Loucy (cell line): ENCODE data around the gene MFAP1.
A peak's percentile ranks its signal among the peaks of the same experiment; 100 is the strongest.

Experiments used
- H2AFZ ChIP-seq: fragments of 200-600 bp; sonication (generic); 2 replicates; pipeline ENCODE4 v1.6.0; 2016; ENCODE audit warnings: antibody characterized with exemption, mild to moderate bottlenecking, low read length, moderate library complexity
- H3F3A ChIP-seq: fragments of 200-600 bp; 2 replicates; pipeline ENCODE4 v1.6.0; 2016; ENCODE audit warnings: antibody characterized with exemption, low read depth, mild to moderate bottlenecking
- H3K27me3 ChIP-seq: fragments of 200-600 bp; sonication (generic); 2 replicates; pipeline ENCODE4 v1.6.1; 2014; ENCODE audit warnings: low read length, mild to moderate bottlenecking; ENCODE audit not compliant: insufficient read depth, poor library complexity, severe bottlenecking
- H3K36me3 ChIP-seq: fragments of 200-600 bp; sonication (generic); 2 replicates; pipeline ENCODE4 v1.6.1; 2016; ENCODE audit warnings: low read length; ENCODE audit not compliant: insufficient read depth
- H3K4me1 ChIP-seq: fragments of 200-600 bp; sonication (generic); 2 replicates; pipeline ENCODE4 v1.5.1; 2014; ENCODE audit warnings: low read length, mild to moderate bottlenecking; ENCODE audit not compliant: insufficient read depth, poor library complexity, severe bottlenecking
- H3K4me2 ChIP-seq: fragments of 200-600 bp; sonication (generic); 2 replicates; pipeline ENCODE4 v1.6.0; 2014; ENCODE audit warnings: antibody characterized with exemption, low read length, low read depth, mild to moderate bottlenecking; ENCODE audit not compliant: poor library complexity, severe bottlenecking
- H3K4me3 ChIP-seq: fragments of 200-600 bp; sonication (generic); 2 replicates; pipeline ENCODE4 v1.5.1; 2014; ENCODE audit warnings: low read length, mild to moderate bottlenecking, mixed read lengths; ENCODE audit not compliant: poor library complexity, severe bottlenecking
- H3K79me2 ChIP-seq: fragments of 200-600 bp; sonication (generic); 2 replicates; pipeline ENCODE4 v1.6.1; 2014; ENCODE audit warnings: low read length; ENCODE audit not compliant: insufficient read depth
- H3K9ac ChIP-seq: fragments of 200-600 bp; sonication (generic); 2 replicates; pipeline ENCODE4 v1.6.0; 2014; ENCODE audit warnings: mild to moderate bottlenecking, low read depth, low read length, moderate library complexity; ENCODE audit not compliant: poor library complexity, severe bottlenecking
- H3K9me2 ChIP-seq: fragments of 200-600 bp; sonication (generic); replicated peaks from 2 replicates; pipeline ENCODE4 v1.6.1; 2016; ENCODE audit warnings: low read depth, low read length, mixed read lengths
- H3K9me3 ChIP-seq: fragments of 200-600 bp; sonication (generic); 2 replicates; pipeline ENCODE4 v1.6.1; 2014; ENCODE audit warnings: mild to moderate bottlenecking, antibody characterized with exemption, low read length, low read depth; ENCODE audit not compliant: insufficient read depth
- H4K20me1 ChIP-seq: fragments of 200-600 bp; sonication (generic); 2 replicates; pipeline ENCODE4 v1.6.0; 2014; ENCODE audit warnings: antibody characterized with exemption, low read length, mild to moderate bottlenecking; ENCODE audit not compliant: insufficient read depth, poor library complexity, severe bottlenecking
- CTCF ChIP-seq: fragments of 200-600 bp; sonication (generic); conservative IDR thresholded peaks from 2 replicates; pipeline ENCODE4 v1.5.1; 2014; ENCODE audit warnings: mild to moderate bottlenecking, antibody characterized with exemption, low read length
- EZH2phosphoT487 ChIP-seq: fragments of 200-600 bp; IDR thresholded peaks from 2 replicates; pipeline ENCODE4 v1.6.1; 2018; ENCODE audit warnings: antibody characterized with exemption, mild to moderate bottlenecking, moderate library complexity, borderline replicate concordance

MFAP1 gene, protein sequence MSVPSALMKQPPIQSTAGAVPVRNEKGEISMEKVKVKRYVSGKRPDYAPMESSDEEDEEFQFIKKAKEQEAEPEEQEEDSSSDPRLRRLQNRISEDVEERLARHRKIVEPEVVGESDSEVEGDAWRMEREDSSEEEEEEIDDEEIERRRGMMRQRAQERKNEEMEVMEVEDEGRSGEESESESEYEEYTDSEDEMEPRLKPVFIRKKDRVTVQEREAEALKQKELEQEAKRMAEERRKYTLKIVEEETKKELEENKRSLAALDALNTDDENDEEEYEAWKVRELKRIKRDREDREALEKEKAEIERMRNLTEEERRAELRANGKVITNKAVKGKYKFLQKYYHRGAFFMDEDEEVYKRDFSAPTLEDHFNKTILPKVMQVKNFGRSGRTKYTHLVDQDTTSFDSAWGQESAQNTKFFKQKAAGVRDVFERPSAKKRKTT

GRCh38 chr15:43824302-43825246, at the start of gene MFAP1:
MFAP1 (minus strand) TSS chr15:43824690; CDS start chr15:43824569, 121 bp downstream.
- H3K9me2 ChIP-seq = no peaks in the 10 kb centered on the region
- no peaks in the 10 kb centered on the region for H3K9me3 ChIP-seq
- no peaks in the 10 kb centered on the region for H3F3A ChIP-seq
- H3K4me1 ChIP-seq = peaks cover 55% of the 10 kb centered on the region
- H4K20me1 ChIP-seq = peaks cover 21% of the 10 kb centered on the region
- H3K9ac ChIP-seq = peak within 1 kb of the TSS; percentile 88
- H3K4me2 ChIP-seq = peak within 1 kb of the TSS; percentile 75
- H3K79me2 ChIP-seq = peaks cover 87% of the 10 kb centered on the region
- no peaks in the 10 kb centered on the region for H3K27me3 ChIP-seq
- peak within 1 kb of the TSS; percentile 82 for H2AFZ ChIP-seq
- H3K36me3 ChIP-seq = no peaks in the 10 kb centered on the region
- no peak for TF ChIP-seq EZH2phosphoT487
- TF ChIP-seq CTCF = no peak
- peak within 1 kb of the TSS; percentile 96 for H3K4me3 ChIP-seq

DNA sequence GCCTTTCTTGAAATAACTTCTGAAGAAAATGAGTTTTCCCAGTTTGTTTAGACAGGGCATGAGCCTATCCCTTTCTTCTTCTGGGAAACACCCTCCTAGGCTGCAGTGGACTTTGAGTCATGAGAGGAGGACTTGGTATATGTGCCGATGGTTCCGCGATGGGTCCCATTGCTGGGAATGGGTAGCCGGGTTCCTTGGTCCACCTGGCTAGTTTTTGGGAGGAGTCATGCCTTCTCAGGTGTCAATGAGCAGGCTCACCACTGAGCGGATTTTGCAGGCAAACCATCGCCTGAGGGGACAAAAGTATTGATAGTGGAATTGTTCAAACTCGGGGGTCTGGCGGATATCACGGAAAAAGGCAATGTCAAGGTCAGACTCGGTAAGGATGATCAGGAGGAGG, 49.2 kb upstream of the MFAP1 start:
- no peak overlapping the region for H2AFZ ChIP-seq
- H3K4me1 ChIP-seq = peaks cover 5% of the 10 kb centered on the region
- H3K27me3 ChIP-seq = no peaks in the 10 kb centered on the region
- TF ChIP-seq CTCF = no peak
- TF ChIP-seq EZH2phosphoT487 = no peak
- no peak overlapping the region for H3K4me3 ChIP-seq
- H3K79me2 ChIP-seq = no peaks in the 10 kb centered on the region
- H3K4me2 ChIP-seq = no peak overlapping the region
- H4K20me1 ChIP-seq = peaks cover 13% of the 10 kb centered on the region
- no peaks in the 10 kb centered on the region for H3F3A ChIP-seq
- no peak overlapping the region for H3K9ac ChIP-seq
- no peaks in the 10 kb centered on the region for H3K9me3 ChIP-seq
- no peaks in the 10 kb centered on the region for H3K9me2 ChIP-seq
- H3K36me3 ChIP-seq = peaks cover 29% of the 10 kb centered on the region; the same call in 1 of the 2 replicates

GRCh38 chr15:43872416-43873020, 48.0 kb upstream of the MFAP1 start:
- Histone ChIP-seq H4K20me1 (peaks cover 17% of the 10 kb centered on the region), H3K36me3 (peaks cover 29% of the 10 kb centered on the region; the same call in 1 of the 2 replicates), H3K4me2 (no peak overlapping the region), H3K4me3 (no peak overlapping the region), H3K79me2 (no peaks in the 10 kb centered on the region), H2AFZ (no peak overlapping the region), H3K9me3 (no peaks in the 10 kb centered on the region), H3F3A (0 out of 2 replicates have a peak, but pooled peaks cover 4% of the 10 kb centered on the region), H3K9me2 (no peaks in the 10 kb centered on the region), H3K27me3 (no peaks in the 10 kb centered on the region), H3K4me1 (peaks cover 17% of the 10 kb centered on the region), H3K9ac (no peak overlapping the region)
- TF ChIP-seq CTCF (peak; percentile 82), EZH2phosphoT487 (no peak)
